Measurements from ENCODE around the gene CCDC122.

Gene CCDC122

DNA sequence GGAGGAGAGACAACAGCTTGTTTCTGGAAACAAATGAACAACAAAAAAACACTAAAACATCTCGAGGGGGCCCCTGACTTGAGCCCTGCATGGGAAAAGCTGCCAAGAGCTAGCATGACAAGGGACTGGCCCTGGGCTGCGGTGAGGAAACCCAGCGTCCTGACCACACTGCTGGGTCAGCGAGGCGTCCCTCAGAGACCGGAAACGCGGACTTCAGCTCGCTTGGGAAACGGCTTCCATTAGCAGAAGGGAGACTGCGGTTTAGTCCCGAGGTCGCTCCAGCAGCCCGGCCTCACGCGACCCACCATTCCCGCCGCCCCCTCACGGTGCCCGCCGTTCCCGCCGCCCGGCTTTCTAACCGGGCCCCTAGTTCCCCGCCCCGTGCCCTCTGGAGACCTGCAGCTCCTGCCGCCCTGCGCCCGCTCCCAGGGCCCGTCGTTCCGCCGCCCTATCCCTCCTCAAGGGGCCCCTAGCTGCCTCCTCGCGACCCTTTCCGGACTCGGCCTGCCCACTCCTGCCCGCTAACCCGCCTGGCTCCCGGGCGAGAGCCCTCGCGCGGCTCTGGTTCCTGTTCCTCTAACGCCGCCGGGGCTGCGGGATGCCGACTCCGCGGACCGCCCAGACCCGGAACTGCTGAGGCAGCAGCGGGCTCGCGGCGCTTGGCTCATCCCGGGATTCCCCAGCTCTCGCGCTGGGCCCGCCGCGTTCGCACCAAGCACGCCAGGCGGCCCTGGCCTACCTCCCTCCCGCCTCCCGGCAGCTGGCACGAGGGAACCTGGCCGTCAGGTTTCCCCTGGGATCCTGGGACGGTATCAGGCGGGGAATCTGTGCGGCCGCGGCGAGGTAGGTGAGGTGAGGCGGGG, at the start of gene CCDC122:
Gene CCDC122 (minus strand): TSS at position 849 of the 863 bp plus-strand sequence. CDS start 10,364 bp downstream, outside the sequence.
- TF ChIP-seq FOXM1 (IDR thresholded peaks at IDR 0.05; ENCODE audit: borderline replicate concordance, low read depth) (no peak), TCF12 (IDR thresholded peaks at IDR 0.05; ENCODE audit: low read depth) (no peak), YY1 (IDR thresholded peaks at IDR 0.05; ENCODE audit: low read depth) (no peak), RAD21 (IDR thresholded peaks at IDR 0.05; ENCODE audit: low read depth) (no peak)
- TF ChIP-seq, protein P1, sequence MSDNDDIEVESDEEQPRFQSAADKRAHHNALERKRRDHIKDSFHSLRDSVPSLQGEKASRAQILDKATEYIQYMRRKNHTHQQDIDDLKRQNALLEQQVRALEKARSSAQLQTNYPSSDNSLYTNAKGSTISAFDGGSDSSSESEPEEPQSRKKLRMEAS (IDR thresholded peaks at IDR 0.05), result peak; percentile 96

DNA sequence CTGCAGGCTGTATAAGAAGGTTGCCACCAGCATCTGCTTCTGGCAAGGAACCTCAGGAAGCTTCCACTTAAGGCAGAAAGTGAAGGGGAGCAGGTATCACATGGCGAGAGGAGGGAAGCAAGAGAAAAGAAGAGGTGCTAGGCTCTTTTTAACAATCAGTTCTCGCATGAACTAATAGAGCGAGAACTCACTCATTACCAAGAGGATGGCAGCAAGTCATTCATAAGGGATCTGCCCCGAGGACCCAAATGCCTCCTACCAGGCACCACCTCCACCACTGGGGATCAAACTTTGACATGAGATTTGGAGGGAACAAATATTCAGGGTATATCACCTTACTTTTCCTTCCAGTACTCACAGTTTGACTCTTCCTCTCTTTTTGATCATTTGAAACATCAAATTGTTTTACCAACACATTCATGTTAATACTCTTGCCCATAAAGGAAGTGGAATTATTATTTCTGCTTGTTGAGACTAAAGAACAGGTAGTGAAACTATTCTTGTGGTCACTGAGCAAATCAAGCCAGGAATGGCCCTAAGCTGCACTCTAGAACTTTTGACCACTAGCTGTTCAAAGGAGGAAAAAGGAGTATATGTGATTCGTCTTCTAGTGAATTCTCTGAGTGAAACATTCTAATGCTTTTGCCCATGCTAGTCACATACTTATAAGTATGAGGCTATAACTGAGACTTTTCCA, 45.2 kb upstream of the CCDC122 start:
- no peak for TF ChIP-seq ZBTB7A (IDR thresholded peaks at IDR 0.05; ENCODE audit: low read depth)
- TF ChIP-seq TCF12 (IDR thresholded peaks at IDR 0.05; ENCODE audit: low read depth), result no peak
- TF ChIP-seq TAF1 (IDR thresholded peaks at IDR 0.05; ENCODE audit: low read depth), result no peak
- no peak for TF ChIP-seq NFIC (IDR thresholded peaks at IDR 0.05)
- TF ChIP-seq, protein P1 (IDR thresholded peaks at IDR 0.05), result no peak
- TF ChIP-seq EGR1 (IDR thresholded peaks at IDR 0.05), result no peak
- TF ChIP-seq RAD21 (IDR thresholded peaks at IDR 0.05; ENCODE audit: low read depth), result no peak
- no peak for TF ChIP-seq EP300 (IDR thresholded peaks at IDR 0.05; ENCODE audit: borderline replicate concordance)
- no peak for TF ChIP-seq FOXM1 (IDR thresholded peaks at IDR 0.05; ENCODE audit: borderline replicate concordance, low read depth)
- TF ChIP-seq CREB1 (IDR thresholded peaks at IDR 0.05; ENCODE audit: low read depth), result no peak
- TF ChIP-seq REST (IDR thresholded peaks at IDR 0.05; ENCODE audit: low read depth), result no peak
- TF ChIP-seq TEAD4 (IDR thresholded peaks at IDR 0.05), result no peak
- no peak for TF ChIP-seq YY1 (IDR thresholded peaks at IDR 0.05; ENCODE audit: low read depth)
- TF ChIP-seq CEBPB (IDR thresholded peaks at IDR 0.05), result no peak
- no peak for TF ChIP-seq USF1 (IDR thresholded peaks at IDR 0.05)

GRCh38 chr13:43920965-43921674, 41.6 kb upstream of the CCDC122 start:
- TF ChIP-seq EP300 (IDR thresholded peaks at IDR 0.05; ENCODE audit: borderline replicate concordance) (no peak), RAD21 (IDR thresholded peaks at IDR 0.05; ENCODE audit: low read depth) (no peak), TCF12 (IDR thresholded peaks at IDR 0.05; ENCODE audit: low read depth) (no peak), ZBTB7A (IDR thresholded peaks at IDR 0.05; ENCODE audit: low read depth) (no peak), EGR1 (IDR thresholded peaks at IDR 0.05) (no peak), FOXM1 (IDR thresholded peaks at IDR 0.05; ENCODE audit: borderline replicate concordance, low read depth) (no peak), TAF1 (IDR thresholded peaks at IDR 0.05; ENCODE audit: low read depth) (no peak), CEBPB (IDR thresholded peaks at IDR 0.05) (no peak), TEAD4 (IDR thresholded peaks at IDR 0.05) (no peak), NFIC (IDR thresholded peaks at IDR 0.05) (no peak), YY1 (IDR thresholded peaks at IDR 0.05; ENCODE audit: low read depth) (no peak), USF1 (IDR thresholded peaks at IDR 0.05) (no peak), REST (IDR thresholded peaks at IDR 0.05; ENCODE audit: low read depth) (no peak)
- TF ChIP-seq, protein P1 (IDR thresholded peaks at IDR 0.05), result no peak

GRCh38 chr13:43918636-43919035, 39.1 kb upstream of the CCDC122 start:
- TF ChIP-seq, protein P1 (IDR thresholded peaks at IDR 0.05), result no peak
- TF ChIP-seq TEAD4 (IDR thresholded peaks at IDR 0.05), result no peak
- TF ChIP-seq NFIC (IDR thresholded peaks at IDR 0.05), result no peak
- no peak for TF ChIP-seq RAD21 (IDR thresholded peaks at IDR 0.05; ENCODE audit: low read depth)
- no peak for TF ChIP-seq CEBPB (IDR thresholded peaks at IDR 0.05)
- TF ChIP-seq ZBTB7A (IDR thresholded peaks at IDR 0.05; ENCODE audit: low read depth), result no peak
- TF ChIP-seq EGR1 (IDR thresholded peaks at IDR 0.05), result no peak
- no peak for TF ChIP-seq TCF12 (IDR thresholded peaks at IDR 0.05; ENCODE audit: low read depth)
- TF ChIP-seq EP300 (IDR thresholded peaks at IDR 0.05; ENCODE audit: borderline replicate concordance), result no peak
